AG04450 (cell line): ENCODE data around the gene MGAT4B. TPM values are rescaled to one million over a fixed set of nuclear protein-coding genes. Genes with fewer than 3 reads are reported as not detected.

Experiments used
- CTCF ChIA-PET: fragments of 300-600, 350-600 bp; formaldehyde crosslinking; extraction: SDS; loops from one replicate; lab custom pipeline; 2022; ENCODE audit warnings: antibody characterized with exemption, inconsistent platforms; lab: Charles Lee
- POLR2A ChIA-PET: fragments of 350-600 bp; formaldehyde crosslinking; extraction: SDS; loops from one replicate; lab custom pipeline; 2021; ENCODE audit warnings: antibody characterized with exemption, inconsistent platforms; lab: Yijun Ruan, JAX
- DNase-seq: peaks from one replicate; pipeline ENCODE4 v3.0.0-alpha.2; 2011; ENCODE audit warnings: low read depth, low spot score
- H3K27ac ChIP-seq: one replicate; pipeline ENCODE4 v1.5.1; 2012; ENCODE audit warnings: low read depth, low read length, control low read depth
- H3K27me3 ChIP-seq: one replicate; pipeline ENCODE4 v1.6.0; 2012; ENCODE audit warnings: low read length; ENCODE audit not compliant: control insufficient read depth, insufficient read depth
- H3K4me3 ChIP-seq: 2 replicates; pipeline ENCODE4 v1.5.1; 2011; ENCODE audit warnings: mild to moderate bottlenecking, low read depth, low read length, control low read depth
- H3K9me3 ChIP-seq: 2 replicates; pipeline ENCODE4 v1.5.1; 2012; ENCODE audit warnings: low read length; ENCODE audit not compliant: control insufficient read depth, insufficient read depth
- polyA plus RNA-seq: library from polyadenylated mRNA; depleted of rRNA; stranded (reverse); fragments of >200 nt; gene quantifications from 2 replicates; pipeline ENCODE4 v1.2.3, GENCODE V29; 2011
- TF ChIP-seq, protein P1 (sequence below): IDR thresholded peaks from 2 replicates; pipeline ENCODE4 v1.5.1; 2011; ENCODE audit warnings: low read depth, low read length, control low read depth, inconsistent platforms

Gene MGAT4B
- polyA plus RNA-seq, 1 experiment, result 102 TPM

DNA sequence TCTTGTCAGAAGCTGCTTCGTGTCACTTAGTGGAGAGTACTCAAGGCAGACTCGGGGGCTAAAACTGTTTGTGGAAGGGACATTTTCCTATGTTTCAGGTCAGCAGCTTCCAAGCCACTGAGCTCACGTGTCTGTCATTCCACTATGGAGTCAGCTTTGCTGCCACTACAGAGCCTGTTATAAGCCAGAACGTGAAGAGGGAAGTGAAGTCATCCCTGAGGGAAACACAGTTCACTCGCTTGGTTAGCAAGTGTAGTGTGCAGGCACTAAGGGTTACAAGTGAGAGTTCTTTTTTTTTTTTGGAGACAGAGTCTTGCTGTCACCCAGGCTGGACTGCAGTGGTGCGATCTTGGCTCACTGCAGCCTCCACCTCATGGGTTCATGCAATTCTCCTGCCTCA is 37.4 kb downstream of the MGAT4B start:
- no peak for DNase-seq
- Histone ChIP-seq H3K9me3 (no peaks in the 10 kb centered on the region; the same call in 1 of the 2 replicates), H3K4me3 (no peak overlapping the region), H3K27me3 (no peaks in the 10 kb centered on the region), H3K27ac (no peak overlapping the region)
- CTCF ChIA-PET, result interaction anchor here (0.6 kb wide), 2 partner anchors 28 to 37 kb away, joined by 3 to 5 read pairs; no protein-coding TSS in a partner anchor
- POLR2A ChIA-PET, result interaction anchor here (0.7 kb wide), 2 partner anchors 10 to 25 kb away, joined by 3 read pairs; no protein-coding TSS in a partner anchor
- TF ChIP-seq, protein P1, sequence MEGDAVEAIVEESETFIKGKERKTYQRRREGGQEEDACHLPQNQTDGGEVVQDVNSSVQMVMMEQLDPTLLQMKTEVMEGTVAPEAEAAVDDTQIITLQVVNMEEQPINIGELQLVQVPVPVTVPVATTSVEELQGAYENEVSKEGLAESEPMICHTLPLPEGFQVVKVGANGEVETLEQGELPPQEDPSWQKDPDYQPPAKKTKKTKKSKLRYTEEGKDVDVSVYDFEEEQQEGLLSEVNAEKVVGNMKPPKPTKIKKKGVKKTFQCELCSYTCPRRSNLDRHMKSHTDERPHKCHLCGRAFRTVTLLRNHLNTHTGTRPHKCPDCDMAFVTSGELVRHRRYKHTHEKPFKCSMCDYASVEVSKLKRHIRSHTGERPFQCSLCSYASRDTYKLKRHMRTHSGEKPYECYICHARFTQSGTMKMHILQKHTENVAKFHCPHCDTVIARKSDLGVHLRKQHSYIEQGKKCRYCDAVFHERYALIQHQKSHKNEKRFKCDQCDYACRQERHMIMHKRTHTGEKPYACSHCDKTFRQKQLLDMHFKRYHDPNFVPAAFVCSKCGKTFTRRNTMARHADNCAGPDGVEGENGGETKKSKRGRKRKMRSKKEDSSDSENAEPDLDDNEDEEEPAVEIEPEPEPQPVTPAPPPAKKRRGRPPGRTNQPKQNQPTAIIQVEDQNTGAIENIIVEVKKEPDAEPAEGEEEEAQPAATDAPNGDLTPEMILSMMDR, result no peak

DNA sequence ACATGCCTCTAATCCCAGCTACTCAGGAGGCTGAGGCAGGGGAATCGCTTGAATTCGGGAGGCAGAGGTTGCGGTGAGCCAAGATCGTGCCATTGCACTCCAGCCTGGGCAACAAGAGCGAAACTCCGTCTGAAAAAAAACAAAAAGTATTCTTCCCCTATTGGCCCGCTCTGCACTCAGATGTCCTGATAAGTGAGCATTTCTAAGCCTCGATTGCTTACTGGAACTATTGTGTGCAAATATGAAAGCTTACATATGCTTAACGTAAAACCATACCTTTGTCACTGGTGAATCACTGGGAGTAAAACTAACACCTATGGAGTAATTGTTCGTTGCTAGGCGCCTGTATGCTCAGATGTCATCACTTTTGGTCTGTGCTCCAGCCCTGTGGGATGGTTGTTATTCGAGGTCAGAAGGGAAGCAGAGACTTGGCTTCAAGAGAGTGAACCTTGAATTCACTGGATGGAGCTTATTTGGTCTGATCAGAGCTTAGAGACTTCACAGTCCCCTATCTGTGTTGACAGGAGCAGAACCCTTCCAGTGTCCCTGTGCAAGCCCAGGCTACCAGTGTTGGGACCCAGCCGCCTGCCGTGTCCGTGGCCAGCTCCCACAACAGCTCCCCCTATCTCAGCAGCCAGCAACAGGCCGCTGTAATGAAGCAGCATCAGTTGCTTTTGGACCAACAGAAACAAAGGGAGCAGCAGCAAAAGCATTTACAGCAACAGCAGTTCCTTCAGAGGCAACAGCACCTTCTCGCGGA is 38.2 kb downstream of the MGAT4B start:
- no peak for DNase-seq
- TF ChIP-seq, protein P1, result no peak
- CTCF ChIA-PET, result interaction anchor here (0.6 to 1.4 kb wide), 3 partner anchors 17 to 37 kb away, joined by 4 to 5 read pairs (median 5); no protein-coding TSS in a partner anchor
- POLR2A ChIA-PET, result interaction anchor here (0.7 kb wide), 1 partner anchor 9 kb away, joined by 3 read pairs; no protein-coding TSS in a partner anchor
- H3K27ac ChIP-seq, result no peak overlapping the region
- H3K4me3 ChIP-seq, result no peak overlapping the region
- no peaks in the 10 kb centered on the region; the same call in 1 of the 2 replicates for H3K9me3 ChIP-seq
- no peaks in the 10 kb centered on the region for H3K27me3 ChIP-seq

DNA sequence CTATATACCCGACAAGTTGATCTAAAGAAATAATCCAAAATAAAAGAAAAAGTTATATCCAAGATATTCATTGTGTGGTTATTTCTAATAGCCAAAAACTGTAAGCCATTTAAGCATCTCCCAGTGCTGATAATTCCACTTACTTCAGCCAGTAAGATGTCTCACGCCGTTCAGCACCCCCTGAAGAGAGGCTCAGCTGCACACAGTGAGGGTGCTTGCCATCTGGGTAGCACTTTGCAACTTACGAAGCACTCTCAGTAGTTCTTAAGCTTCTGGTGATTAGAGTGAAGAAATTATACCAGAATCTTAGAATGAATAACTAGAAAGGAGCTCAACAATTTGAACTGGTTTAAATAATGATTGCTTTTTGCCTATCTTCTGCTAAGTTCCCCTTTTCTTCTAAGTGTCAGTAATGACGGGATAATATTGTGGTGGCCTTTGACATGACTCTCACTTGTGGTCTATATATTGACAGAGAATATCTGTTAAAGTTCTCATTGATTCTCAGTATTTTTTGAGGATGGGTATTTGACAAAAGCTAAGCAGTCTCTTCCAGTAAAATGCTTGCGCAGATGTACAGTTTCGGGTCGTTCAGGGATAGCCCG is 39.1 kb downstream of the MGAT4B start:
- TF ChIP-seq, protein P1, result no peak
- Histone ChIP-seq H3K9me3 (no peaks in the 10 kb centered on the region; the same call in 1 of the 2 replicates), H3K4me3 (no peak overlapping the region), H3K27me3 (no peaks in the 10 kb centered on the region), H3K27ac (no peak overlapping the region)
- POLR2A ChIA-PET, result no interaction called here
- no peak for DNase-seq
- CTCF ChIA-PET, result interaction anchor here (1.4 kb wide), 1 partner anchor 28 kb away, joined by 5 read pairs; no protein-coding TSS in a partner anchor

DNA sequence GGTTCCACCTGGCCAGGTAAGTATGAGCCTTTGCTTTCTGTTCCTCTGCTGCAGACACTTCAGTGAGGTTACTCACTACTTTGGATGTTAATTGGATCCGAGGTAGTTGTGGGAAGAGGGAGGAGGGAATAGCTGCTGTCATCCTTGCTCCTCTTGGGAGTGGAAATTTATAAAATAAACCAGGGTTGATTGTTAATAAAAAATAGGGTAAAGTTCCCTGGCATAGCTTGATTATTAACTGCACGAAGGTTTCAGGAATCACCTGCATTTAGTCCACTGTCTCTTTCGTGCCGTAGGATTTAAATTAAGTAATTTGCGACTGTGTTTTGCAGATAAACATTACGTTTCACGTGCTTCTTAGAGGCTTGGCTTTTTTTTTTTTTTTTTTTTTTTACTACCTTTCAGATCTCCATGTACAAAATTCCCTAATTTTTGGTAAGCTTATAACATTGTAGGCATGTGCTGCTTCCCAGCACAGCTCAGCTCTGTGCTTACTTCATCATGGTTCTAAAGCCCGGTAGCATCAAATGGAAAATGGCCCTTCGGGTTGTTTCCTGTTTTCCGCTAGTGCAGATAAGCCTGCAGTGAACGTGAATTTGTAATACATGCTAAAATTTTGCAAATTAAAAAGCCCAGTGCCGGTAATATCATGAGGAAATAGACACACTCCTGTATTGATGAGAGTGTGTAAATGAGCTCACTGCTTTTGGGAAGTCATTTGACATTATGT is 39.8 kb downstream of the MGAT4B start:
- Histone ChIP-seq H3K27ac (peak overlapping the region; percentile 55), H3K4me3 (no peak overlapping the region), H3K9me3 (no peaks in the 10 kb centered on the region; the same call in 1 of the 2 replicates), H3K27me3 (no peaks in the 10 kb centered on the region)
- no peak for DNase-seq
- POLR2A ChIA-PET, result interaction anchor here (0.7 kb wide), 1 partner anchor 37 kb away, joined by 8 read pairs; no protein-coding TSS in a partner anchor
- CTCF ChIA-PET, result interaction anchor here (0.5 to 1.4 kb wide), 2 partner anchors 28 to 29 kb away, joined by 3 to 5 read pairs; no protein-coding TSS in a partner anchor
- TF ChIP-seq, protein P1, result no peak
